IMR-90 (cell line): ENCODE measurements around the gene FAM163A. TPM values are rescaled to one million over a fixed set of nuclear protein-coding genes. Genes with fewer than 3 reads are reported as not detected.

Experiments
- ATAC-seq: fragments of 200-7000 bp; cut with Tn5 transposase; 2 replicates; pipeline ENCODE4 v1.9.1; 2020; ENCODE audit warnings: low read depth, mild to moderate bottlenecking, moderate library complexity
- BruUV-seq: library from RNA; stranded (reverse); fragments of 400-500 nt; replicated peaks from 2 replicates; lab custom pipeline; 2021; lab: Mats Ljungman, UMichigan
- CTCF ChIA-PET: fragments of 300-600 bp; formaldehyde crosslinking; extraction: SDS; loops from one replicate; lab custom pipeline; 2021; ENCODE audit warnings: antibody characterized with exemption; lab: Yijun Ruan, JAX
- POLR2A ChIA-PET: fragments of 300-600 bp; sonication (Branson Sonifier 250); formaldehyde crosslinking; loops from one replicate; lab custom pipeline; 2022; ENCODE audit warnings: antibody characterized with exemption; ENCODE audit not compliant: unreplicated experiment; lab: Charles Lee
- DNase-seq: peaks from one replicate; pipeline ENCODE4 v3.0.0; 2013
- H2AFZ ChIP-seq: replicated peaks from 2 replicates; pipeline ENCODE3; 2013; ENCODE audit warnings: low read length, mild to moderate bottlenecking; ENCODE audit not compliant: poor library complexity
- H2AK5ac ChIP-seq: 2 replicates; pipeline ENCODE4 v1.6.1; 2013; ENCODE audit warnings: low read depth, low read length, inconsistent platforms
- H2AK9ac ChIP-seq: replicated peaks from 2 replicates; pipeline ENCODE3; 2013; ENCODE audit warnings: mild to moderate bottlenecking, low read depth, low read length, moderate library complexity; ENCODE audit not compliant: poor library complexity
- H2BK120ac ChIP-seq: 2 replicates; pipeline ENCODE4 v1.6.1; 2013; ENCODE audit warnings: low read depth, low read length, inconsistent platforms
- H2BK15ac ChIP-seq: 3 replicates; pipeline ENCODE4 v1.6.1; 2013; ENCODE audit warnings: low read depth, low read length, inconsistent platforms
- H2BK20ac ChIP-seq: 2 replicates; pipeline ENCODE4 v1.6.1; 2013; ENCODE audit warnings: low read depth, mild to moderate bottlenecking, inconsistent platforms, low read length, moderate library complexity
- H2BK5ac ChIP-seq: 2 replicates; pipeline ENCODE4 v1.6.1; 2013; ENCODE audit warnings: mild to moderate bottlenecking, low read depth, low read length, inconsistent platforms; ENCODE audit not compliant: poor library complexity, severe bottlenecking
- H3K14ac ChIP-seq: replicated peaks from 2 replicates; pipeline ENCODE4 v1.6.1; 2013; ENCODE audit warnings: low read depth, low read length, inconsistent platforms
- H3K18ac ChIP-seq: 2 replicates; pipeline ENCODE4 v1.6.1; 2013; ENCODE audit warnings: low read depth, low read length, control low read depth
- H3K23ac ChIP-seq: 2 replicates; pipeline ENCODE4 v1.6.1; 2013; ENCODE audit warnings: low read depth, low read length, inconsistent platforms
- H3K27ac ChIP-seq: 2 replicates; pipeline ENCODE4 v1.5.1; 2013; ENCODE audit warnings: mild to moderate bottlenecking, control low read depth, low read length; ENCODE audit not compliant: insufficient read depth
- H3K27me3 ChIP-seq: 2 replicates; pipeline ENCODE4 v1.6.1; 2013; ENCODE audit warnings: low read length; ENCODE audit not compliant: control insufficient read depth, insufficient read depth
- H3K36me3 ChIP-seq: 2 replicates; pipeline ENCODE4 v1.6.1; 2013; ENCODE audit warnings: low read length, mixed read lengths; ENCODE audit not compliant: control insufficient read depth, insufficient read depth
- H3K4ac ChIP-seq: 2 replicates; pipeline ENCODE4 v1.6.1; 2013; ENCODE audit warnings: low read depth, low read length, inconsistent platforms
- H3K4me1 ChIP-seq: 2 replicates; pipeline ENCODE4 v1.6.1; 2013; ENCODE audit warnings: low read length, mixed read lengths; ENCODE audit not compliant: control insufficient read depth, insufficient read depth
- H3K4me2 ChIP-seq: 2 replicates; pipeline ENCODE4 v1.6.1; 2013; ENCODE audit warnings: low read depth, mild to moderate bottlenecking, control low read depth, low read length, moderate library complexity
- H3K4me3 ChIP-seq: 2 replicates; pipeline ENCODE4 v1.5.1; 2013; ENCODE audit warnings: low read depth, mild to moderate bottlenecking, control low read depth, low read length, moderate library complexity; ENCODE audit not compliant: insufficient read depth
- H3K56ac ChIP-seq: 2 replicates; pipeline ENCODE4 v1.6.1; 2013; ENCODE audit warnings: low read length, inconsistent platforms; ENCODE audit not compliant: insufficient read depth; ENCODE audit errors: extremely low read depth
- H3K79me1 ChIP-seq, 2 experiments: 2 replicates each; pipeline ENCODE4 v1.6.1; 2013; ENCODE audit warnings: low read length in 2 of 2, inconsistent platforms in 1 of 2, low read depth in 1 of 2
- H3K9ac ChIP-seq: 2 replicates; pipeline ENCODE4 v1.6.1; 2013; ENCODE audit warnings: low read depth, low read length, control low read depth
- H3K9me1 ChIP-seq: 2 replicates; pipeline ENCODE4 v1.6.1; 2013; ENCODE audit warnings: low read length, inconsistent platforms; ENCODE audit not compliant: insufficient read depth
- H3K9me3 ChIP-seq: 2 replicates; pipeline ENCODE4 v1.6.1; 2013; ENCODE audit warnings: low read length; ENCODE audit not compliant: control insufficient read depth, insufficient read depth
- H4K20me1 ChIP-seq: 2 replicates; pipeline ENCODE4 v1.6.1; 2013; ENCODE audit warnings: low read length, inconsistent platforms; ENCODE audit not compliant: insufficient read depth
- H4K5ac ChIP-seq: 2 replicates; pipeline ENCODE4 v1.6.1; 2013; ENCODE audit warnings: mild to moderate bottlenecking, low read depth, low read length, control low read depth
- H4K8ac ChIP-seq, 2 experiments: 2 replicates each; pipeline ENCODE4 v1.6.1; 2013; ENCODE audit warnings: low read depth in 2 of 2, low read length in 2 of 2, control low read depth in 1 of 2, inconsistent platforms in 1 of 2
- H4K91ac ChIP-seq: 2 replicates; pipeline ENCODE4 v1.6.1; 2013; ENCODE audit warnings: low read depth, low read length, inconsistent platforms; ENCODE audit not compliant: insufficient read depth
- CHD1 ChIP-seq: IDR thresholded peaks from 2 replicates; pipeline ENCODE4 v1.6.1; 2012; ENCODE audit warnings: low read depth, low read length, improper control_type of control experiment
- MAZ ChIP-seq: IDR thresholded peaks from 2 replicates; pipeline ENCODE4 v1.6.1; 2012; ENCODE audit warnings: low read depth, mild to moderate bottlenecking, low read length, improper control_type of control experiment, moderate library complexity, borderline replicate concordance
- NFE2L2 ChIP-seq: fragments of 150-350 bp; IDR thresholded peaks from 2 replicates; pipeline ENCODE4 v1.6.1; 2016; ENCODE audit warnings: low read depth, mild to moderate bottlenecking, low read length
- RAD21 ChIP-seq: IDR thresholded peaks from 2 replicates; pipeline ENCODE4 v1.6.1; 2012; ENCODE audit warnings: low read length, improper control_type of control experiment
- RFX5 ChIP-seq: IDR thresholded peaks from 2 replicates; pipeline ENCODE4 v1.8.0; 2012; ENCODE audit warnings: low read depth, mild to moderate bottlenecking, low read length, moderate library complexity
- WGBS, 2 experiments: methylation state at CpG; one replicate each; pipeline versions ENCODE4 v1.1.5 to v1.1.7; 2013; ENCODE audit warnings: missing lambda C conversion rate in 2 of 2; ENCODE audit not compliant: insufficient read length in 1 of 2; ENCODE audit errors: extremely low coverage in 2 of 2; 5-methylcytosine and 5-hydroxymethylcytosine counted together
- dilution Hi-C: fragments of 300-500 bp; cut with HindIII; formaldehyde crosslinking; loops from one replicate; pipeline ENCODE4 v1.14.3; 2018; ENCODE audit warnings: low sequenced_read_pairs; ENCODE audit not compliant: unreplicated experiment
- in situ Hi-C: fragments of 300-500 bp; cut with MboI; formaldehyde crosslinking; loops from 3 replicates; pipeline ENCODE4 v1.14.3; 2019; ENCODE audit warnings: low sequenced_read_pairs, inconsistent platforms, mixed read lengths
- intact Hi-C: fragments of 100-400 bp; cut with micrococcal nuclease; formaldehyde crosslinking; loops from 2 replicates; pipeline ENCODE4 v1.10.0; 2022
- polyA plus RNA-seq, 3 experiments: library from polyadenylated mRNA; depleted of rRNA; stranded (reverse); fragments of >200 nt; gene quantifications; 2 replicates each; pipeline ENCODE4 v1.2.3, GENCODE V29; 2012; ENCODE audit warnings: low replicate concordance in 1 of 3
- total RNA-seq: library from RNA; depleted of rRNA; stranded (reverse); fragments of >200 nt; gene quantifications from 2 replicates; pipeline ENCODE4 v1.2.3, GENCODE V29; 2012
- TF ChIP-seq, protein P1 (sequence below): conservative IDR thresholded peaks from 2 replicates; pipeline ENCODE4 v1.5.1; 2012; ENCODE audit warnings: mild to moderate bottlenecking, low read depth, low read length, improper control_type of control experiment

Gene FAM163A
- total and polyA plus RNA-seq, 2 of the 4 experiments (the other 2 are of a cell fraction) = not detected

DNA sequence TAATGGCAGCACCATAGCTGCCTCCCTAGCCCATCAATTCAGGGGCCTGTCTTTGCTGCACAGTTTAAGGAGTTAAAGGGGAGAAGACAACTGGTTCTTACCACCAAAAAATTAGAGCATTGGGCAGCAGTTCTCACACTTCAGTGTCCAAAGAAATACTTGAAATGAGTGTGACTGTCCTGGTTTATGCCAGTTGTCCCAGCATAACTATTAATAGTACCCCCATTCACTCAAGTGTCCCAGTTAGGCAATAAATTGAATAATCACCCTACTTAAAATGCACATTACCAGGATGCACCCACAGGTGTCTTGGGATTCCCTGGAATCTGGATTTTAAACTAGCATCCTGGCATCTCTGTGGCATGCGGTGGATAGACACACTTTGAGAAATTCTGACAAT, 51.1 kb downstream of the FAM163A start:
- Histone ChIP-seq H2AK9ac (no peak overlapping the region), H3K23ac (no peak overlapping the region), H3K9ac (no peak overlapping the region), H2BK20ac (no peak overlapping the region), H3K4me1 (no peaks in the 10 kb centered on the region), H3K4ac (no peak overlapping the region), H4K8ac (no peak overlapping the region), H3K9me1 (no peaks in the 10 kb centered on the region), H2AFZ (no peak overlapping the region), H3K56ac (no peak overlapping the region), H3K27ac (no peak overlapping the region), H4K91ac (no peak overlapping the region), H2BK5ac (no peak overlapping the region), H3K36me3 (no peaks in the 10 kb centered on the region), H3K14ac (no peak overlapping the region), H4K20me1 (no peaks in the 10 kb centered on the region), H3K4me3 (no peak overlapping the region), H3K27me3 (peaks cover 49% of the 10 kb centered on the region), H3K18ac (no peak overlapping the region), H2BK120ac (no peak overlapping the region), H4K5ac (no peak overlapping the region), H3K4me2 (no peak overlapping the region), H2BK15ac (no peak overlapping the region), H3K79me1 (no peaks in the 10 kb centered on the region), H2AK5ac (no peak overlapping the region), H3K9me3 (no peaks in the 10 kb centered on the region)
- no peak for TF ChIP-seq MAZ
- TF ChIP-seq RAD21 = no peak
- no peak for TF ChIP-seq NFE2L2
- no peak for TF ChIP-seq RFX5
- TF ChIP-seq, protein P1, sequence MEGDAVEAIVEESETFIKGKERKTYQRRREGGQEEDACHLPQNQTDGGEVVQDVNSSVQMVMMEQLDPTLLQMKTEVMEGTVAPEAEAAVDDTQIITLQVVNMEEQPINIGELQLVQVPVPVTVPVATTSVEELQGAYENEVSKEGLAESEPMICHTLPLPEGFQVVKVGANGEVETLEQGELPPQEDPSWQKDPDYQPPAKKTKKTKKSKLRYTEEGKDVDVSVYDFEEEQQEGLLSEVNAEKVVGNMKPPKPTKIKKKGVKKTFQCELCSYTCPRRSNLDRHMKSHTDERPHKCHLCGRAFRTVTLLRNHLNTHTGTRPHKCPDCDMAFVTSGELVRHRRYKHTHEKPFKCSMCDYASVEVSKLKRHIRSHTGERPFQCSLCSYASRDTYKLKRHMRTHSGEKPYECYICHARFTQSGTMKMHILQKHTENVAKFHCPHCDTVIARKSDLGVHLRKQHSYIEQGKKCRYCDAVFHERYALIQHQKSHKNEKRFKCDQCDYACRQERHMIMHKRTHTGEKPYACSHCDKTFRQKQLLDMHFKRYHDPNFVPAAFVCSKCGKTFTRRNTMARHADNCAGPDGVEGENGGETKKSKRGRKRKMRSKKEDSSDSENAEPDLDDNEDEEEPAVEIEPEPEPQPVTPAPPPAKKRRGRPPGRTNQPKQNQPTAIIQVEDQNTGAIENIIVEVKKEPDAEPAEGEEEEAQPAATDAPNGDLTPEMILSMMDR = no peak
- TF ChIP-seq CHD1 = no peak
- intact Hi-C loops = no loop called here
- BruUV-seq = no TSS peak
- ChIA-PET CTCF (no interaction called here), POLR2A (no interaction called here)
- ATAC-seq = no peak
- no peak for DNase-seq
- in situ Hi-C loops = no loop called here
- dilution Hi-C loops = no loop called here
- no CpG with 5 or more reads among the region's 1 CpG for whole genome bisulfite sequencing, 2 experiments
